ENCODE results near the gene NDUFS2. TPM values are rescaled to one million over a fixed set of nuclear protein-coding genes. Genes with fewer than 3 reads are reported as not detected.

The NDUFS2 gene
- total and polyA plus RNA-seq, 10 of the 15 experiments (the other 5 are each of a cell fraction or from before 2014, with no cell fraction given) = 66.5 to 215 (median 148) TPM

- TF ChIP-seq ZBTB11 (CRISPR knock-in tag; IDR thresholded peaks at IDR 0.05) (no peak), SMC3 (IDR thresholded peaks at IDR 0.05; ENCODE audit: borderline replicate concordance, low read length) (no peak), GABPA (IDR thresholded peaks at IDR 0.05; ENCODE audit: low read depth) (0 out of 2 replicates have a peak, but pooled peaks have one; percentile 29), PML (IDR thresholded peaks at IDR 0.05; ENCODE audit: low read length) (peak; percentile 50; the same call in 1 of the 2 replicates), JUND (IDR thresholded peaks at IDR 0.05; ENCODE audit: low read depth, low read length) (peak; percentile 12; the same call in 1 of the 2 replicates), PKNOX1 (IDR thresholded peaks at IDR 0.05) (peak; percentile 57; the same call in 1 of the 2 replicates), RFX5 (IDR thresholded peaks at IDR 0.05; ENCODE audit: low read depth, low read length) (peak; percentile 98), CHD2 (IDR thresholded peaks at IDR 0.05; ENCODE audit: borderline replicate concordance, low read depth, low read length) (peak; percentile 73; the same call in 1 of the 2 replicates), TCF3 (IDR thresholded peaks at IDR 0.05; ENCODE audit: borderline replicate concordance, insufficient read depth, low read depth, low read length) (peak; percentile 73; the same call in 1 of the 2 replicates), RAD51 (IDR thresholded peaks at IDR 0.05) (peak; percentile 59; the same call in 1 of the 2 replicates), CREM (IDR thresholded peaks at IDR 0.05; ENCODE audit: low read depth) (peak; percentile 74; the same call in 1 of the 2 replicates), SKIL (IDR thresholded peaks at IDR 0.05; ENCODE audit: low read depth, poor library complexity, severe bottlenecking) (peak; percentile 19), FOS (IDR thresholded peaks at IDR 0.05; ENCODE audit: borderline replicate concordance, extremely low read depth, insufficient read length) (peak; percentile 46), KLF5 (IDR thresholded peaks at IDR 0.05; ENCODE audit: partially characterized antibody) (no peak), IRF5 (IDR thresholded peaks at IDR 0.05; ENCODE audit: borderline replicate concordance) (no peak), IKZF2 (IDR thresholded peaks at IDR 0.05) (peak in 1 of 2 experiments; percentile 65; a peak in 3 of 4 replicates), MEF2B (IDR thresholded peaks at IDR 0.05; ENCODE audit: partially characterized antibody, poor library complexity, severe bottlenecking) (peak; percentile 56), ATF2 (IDR thresholded peaks at IDR 0.05; ENCODE audit: low read length) (no peak)
These were observed 16.9 kb upstream of the NDUFS2 start (continued) for GRCh38 chr1:161185282-161185682.
